ENCODE measurements around the gene FCGBP.
"Not testable (repeated sequence)": the region's sequence is repeated elsewhere in the genome, so short reads cannot be mapped to it uniquely, and the experiment has no call there.

Gene FCGBP

GRCh38 chr19:39924952-39925351 lies 9.5 kb downstream of the FCGBP start:
- no peak for DNase-seq (ENCODE audit: low read depth)
- H3K4me3 ChIP-seq (ENCODE audit: low read depth, low read length): no peak overlapping the region

DNA sequence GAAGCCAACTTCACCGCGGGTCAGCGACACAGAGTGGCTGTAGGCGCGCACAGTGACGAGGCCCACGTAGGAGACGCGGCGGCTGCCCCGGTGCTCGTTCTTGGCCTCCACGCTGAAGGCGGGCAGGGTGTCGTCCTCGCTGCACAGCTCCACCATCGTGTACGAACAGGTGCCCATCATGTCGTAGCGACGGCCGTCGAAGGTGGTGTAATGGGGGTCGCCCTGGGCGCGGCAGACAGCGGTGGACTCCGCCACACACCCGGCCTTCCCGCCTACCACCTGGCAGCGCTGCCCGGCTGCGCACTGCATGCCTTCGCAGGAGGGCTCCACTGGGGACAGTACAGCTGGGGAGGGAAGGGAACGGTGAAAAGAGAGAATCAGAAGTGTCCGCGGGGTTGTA lies 10.0 kb downstream of the FCGBP start:
- no peak for DNase-seq (ENCODE audit: low read depth)
- H3K4me3 ChIP-seq (ENCODE audit: low read depth, low read length): no peak overlapping the region

DNA sequence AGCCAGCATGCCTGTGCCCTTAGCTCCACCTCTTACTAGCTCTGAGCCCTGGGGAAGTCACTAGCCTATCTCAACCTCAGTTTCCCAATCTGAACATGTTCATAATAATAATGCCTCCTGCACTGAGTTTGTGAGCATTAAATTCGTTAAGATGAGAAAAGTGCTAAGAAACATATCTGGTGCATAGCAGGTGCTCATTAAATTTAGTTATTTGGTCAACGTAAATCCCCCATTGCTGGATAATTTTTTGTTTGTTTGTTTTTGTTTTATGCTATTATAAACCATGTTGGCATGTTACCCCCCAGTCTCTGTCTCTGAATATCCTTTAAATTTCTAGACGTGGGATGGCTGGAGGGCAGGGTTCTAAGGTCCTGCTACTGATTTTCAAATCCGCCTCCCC lies 10.6 kb downstream of the FCGBP start:
- DNase-seq (ENCODE audit: low read depth): no peak
- no peak overlapping the region for H3K4me3 ChIP-seq (ENCODE audit: low read depth, low read length)

- no peak overlapping the region for H3K4me3 ChIP-seq (ENCODE audit: low read depth, low read length)
- DNase-seq (ENCODE audit: low read depth): no peak
Measured at GRCh38 chr19:39919976-39920375, 14.5 kb downstream of the FCGBP start.

- H3K4me3 ChIP-seq (ENCODE audit: low read depth, low read length): no peak overlapping the region
- DNase-seq (ENCODE audit: low read depth): no peak
Measured at GRCh38 chr19:39918183-39918651, 16.2 kb downstream of the FCGBP start.

GRCh38 chr19:39917561-39918182 lies 16.8 kb downstream of the FCGBP start:
- DNase-seq (ENCODE audit: low read depth): no peak
- no peak overlapping the region for H3K4me3 ChIP-seq (ENCODE audit: low read depth, low read length)

GRCh38 chr19:39916851-39917396 lies 17.5 kb downstream of the FCGBP start:
- H3K4me3 ChIP-seq (ENCODE audit: low read depth, low read length): no peak overlapping the region
- no peak for DNase-seq (ENCODE audit: low read depth)

DNA sequence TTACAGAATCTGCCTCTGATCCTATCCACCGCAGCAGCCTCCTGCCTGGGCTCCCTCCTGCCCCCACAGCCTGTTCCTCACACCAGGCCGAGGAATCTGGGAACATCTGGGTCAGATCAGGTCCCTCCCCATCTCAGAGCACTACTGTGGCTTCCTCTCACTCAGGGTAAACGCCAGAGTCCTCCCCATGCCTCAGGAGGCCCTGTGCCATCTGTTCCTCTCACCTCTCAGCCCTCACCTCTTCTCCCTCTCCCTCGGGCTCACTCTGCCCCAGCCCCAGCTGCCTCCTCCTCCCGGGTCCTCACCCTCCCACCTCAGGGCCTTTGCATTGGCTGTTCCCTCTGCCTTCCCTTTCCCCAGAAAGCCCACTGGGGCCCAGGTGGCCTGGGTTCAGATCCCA lies 18.2 kb downstream of the FCGBP start:
- DNase-seq (ENCODE audit: low read depth): no peak
- no peak overlapping the region for H3K4me3 ChIP-seq (ENCODE audit: low read depth, low read length)

DNA sequence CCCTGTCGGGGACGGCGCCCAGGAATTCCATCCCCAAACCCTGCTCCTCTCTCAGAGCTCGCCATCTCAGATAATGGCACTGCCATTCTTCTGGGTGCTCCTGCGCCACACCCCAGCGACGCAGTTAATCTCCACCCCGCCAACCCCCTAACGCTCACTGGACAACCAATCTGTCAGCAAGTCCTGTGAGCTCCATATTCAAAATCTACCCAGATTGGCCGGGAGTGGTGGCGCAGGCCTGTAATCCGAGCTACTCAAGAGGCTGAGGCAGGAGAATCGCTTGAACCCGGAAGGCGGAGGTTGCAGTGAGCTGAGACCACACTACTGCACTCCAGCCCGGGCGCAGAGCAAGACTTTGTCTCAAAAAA lies 18.6 kb downstream of the FCGBP start:
- H3K4me3 ChIP-seq (ENCODE audit: low read depth, low read length): no peak overlapping the region

DNA sequence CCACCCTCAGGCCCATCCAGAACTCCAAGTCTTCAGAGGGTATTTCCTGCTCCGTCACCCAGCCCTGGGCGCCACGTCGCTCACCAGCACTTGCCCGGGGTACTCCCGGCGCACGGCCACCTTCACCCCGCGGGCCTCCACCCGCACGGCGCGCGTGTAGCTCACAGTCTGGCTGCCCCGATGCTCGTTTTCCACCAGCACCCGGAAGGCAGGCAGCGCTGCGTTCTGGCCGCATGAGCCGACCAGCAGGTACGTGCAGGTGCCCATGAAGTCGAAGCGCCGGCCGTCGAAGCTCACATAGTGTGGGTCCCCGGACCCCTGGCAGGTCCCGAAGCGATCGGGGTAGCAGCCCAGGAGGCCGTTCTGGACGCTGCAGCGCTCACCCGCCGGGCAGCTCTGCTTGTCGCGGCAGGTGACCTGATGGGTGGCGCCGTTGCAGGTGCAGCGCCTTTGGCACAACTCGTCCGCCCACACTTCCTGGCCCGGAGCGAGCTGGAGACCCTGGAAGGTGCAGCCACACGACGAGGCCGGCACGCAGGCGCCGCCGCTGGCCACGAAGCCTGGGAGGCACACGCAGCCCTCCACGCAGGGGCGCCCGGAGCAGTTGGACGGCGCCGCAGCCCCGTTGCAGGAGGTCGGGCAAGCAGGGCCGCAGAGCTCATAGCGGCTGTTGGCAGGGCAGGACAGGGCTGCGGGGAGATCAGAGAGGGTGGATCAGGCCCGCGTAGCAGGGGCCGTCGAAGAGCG lies 19.2 kb downstream of the FCGBP start:
- no peak for DNase-seq (ENCODE audit: low read depth)
- H3K4me3 ChIP-seq (ENCODE audit: low read depth, low read length): no peak overlapping the region

More for the DNA sequence above, 18.6 kb downstream of the FCGBP start:
- DNase-seq (ENCODE audit: low read depth): no peak

DNA sequence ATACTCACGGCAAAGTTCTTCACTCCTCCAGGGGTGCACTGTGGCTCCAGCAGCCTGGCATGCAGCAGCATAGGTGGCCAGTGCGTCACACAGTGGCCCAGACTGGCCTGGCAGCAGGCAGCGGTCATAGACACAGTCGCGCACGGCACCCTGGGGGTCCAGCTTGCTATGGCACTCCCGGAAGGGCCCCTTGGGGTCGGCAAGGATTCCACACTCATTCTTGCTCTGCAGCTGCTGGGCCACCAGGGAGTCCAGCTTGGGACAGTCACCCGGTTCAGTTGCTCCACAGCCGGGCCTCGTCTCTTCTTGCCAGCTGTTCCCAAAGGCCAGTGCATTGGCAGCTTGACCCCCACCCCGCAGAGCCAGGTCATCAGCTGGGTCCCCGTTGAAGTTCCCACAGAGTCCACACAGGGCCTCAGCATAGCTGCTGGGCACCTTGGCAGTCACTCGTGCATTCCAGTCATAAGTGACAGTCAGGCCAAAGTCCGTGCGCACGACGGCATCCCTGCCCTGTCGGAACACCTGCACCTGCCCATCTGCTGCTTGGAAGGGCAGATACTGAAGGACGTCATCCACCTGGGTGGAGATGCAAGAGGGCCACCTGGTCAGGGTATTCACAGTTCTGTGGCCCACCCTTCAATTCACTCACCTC lies 20.6 kb downstream of the FCGBP start:
- no peak for DNase-seq (ENCODE audit: low read depth)
- no peak overlapping the region for H3K4me3 ChIP-seq (ENCODE audit: low read depth, low read length)

DNA sequence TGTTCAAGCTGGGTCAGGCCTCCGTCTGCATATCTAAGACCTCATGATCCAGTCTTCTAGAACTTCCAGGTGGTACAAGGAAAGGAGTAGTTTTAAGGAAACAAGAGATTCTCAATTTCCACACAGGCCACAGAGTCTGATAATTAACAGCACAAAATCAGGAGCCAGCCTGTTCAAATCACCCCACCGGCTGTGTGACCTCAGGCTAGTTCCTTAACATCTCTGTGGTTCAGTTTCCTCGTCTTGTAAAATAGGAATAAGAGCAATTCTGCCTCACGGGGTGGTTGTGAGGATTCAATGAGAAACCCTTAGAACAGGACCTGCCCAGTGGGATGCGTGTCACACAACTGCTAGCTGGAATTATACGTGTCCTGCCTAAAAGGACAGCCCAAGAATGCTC lies 25.6 kb downstream of the FCGBP start:
- no peak overlapping the region for H3K4me3 ChIP-seq (ENCODE audit: low read depth, low read length)
- DNase-seq (ENCODE audit: low read depth): no peak

DNA sequence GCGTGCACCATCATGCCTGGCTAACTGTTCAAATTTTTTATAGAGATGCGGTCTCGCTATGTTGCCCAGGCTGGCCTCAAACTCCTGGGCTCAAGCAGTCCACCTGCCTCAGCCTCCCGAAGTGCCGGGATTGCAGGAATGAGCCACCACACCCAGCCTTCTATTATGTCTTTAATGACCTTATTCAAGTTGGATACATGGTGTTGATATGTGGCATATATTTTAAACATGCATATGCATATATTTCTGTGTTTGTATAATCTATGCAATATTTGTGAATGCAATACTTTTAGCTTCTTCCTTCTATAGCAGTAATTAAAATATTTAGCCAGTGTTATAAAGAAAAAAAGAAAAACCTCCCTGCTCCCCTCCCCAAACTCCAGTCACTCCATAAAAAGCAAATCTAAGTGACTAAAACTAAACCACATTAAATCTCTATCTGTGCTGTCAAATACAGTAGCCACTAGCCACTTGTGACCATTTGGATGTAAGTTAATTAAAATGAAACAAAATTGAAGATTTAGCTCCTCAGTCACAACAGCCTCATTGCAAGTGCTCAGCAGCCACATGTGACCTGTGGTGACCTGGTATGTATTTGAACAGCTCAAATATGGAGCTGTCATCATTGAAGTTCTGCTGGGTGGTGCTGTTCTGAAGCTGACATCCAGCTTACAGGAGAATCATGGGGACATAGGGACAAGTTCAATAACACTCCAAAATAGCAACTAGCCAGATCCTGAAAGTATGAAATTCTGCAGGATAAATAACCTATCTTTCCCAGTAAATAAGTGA lies 27.4 kb downstream of the FCGBP start:
- DNase-seq (ENCODE audit: low read depth): no peak
- H3K4me3 ChIP-seq (ENCODE audit: low read depth, low read length): no peak overlapping the region

DNA sequence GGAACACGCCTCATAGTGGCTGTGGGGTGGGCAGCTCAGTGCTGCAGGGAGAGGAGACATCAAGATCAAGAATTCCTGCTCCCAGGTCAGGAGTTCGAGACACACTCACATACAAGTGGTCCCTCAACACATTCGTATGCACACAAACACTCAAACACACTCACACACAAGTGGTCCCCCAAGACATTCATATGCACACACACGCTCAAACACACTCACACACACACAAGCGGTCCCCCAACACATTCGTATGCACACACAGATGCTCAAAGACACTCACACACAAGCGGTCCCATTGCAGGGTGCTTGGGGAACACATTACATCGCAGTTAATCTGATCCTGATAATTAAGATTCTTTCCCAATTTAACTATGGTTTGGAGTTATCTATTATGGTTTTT lies 28.2 kb downstream of the FCGBP start:
- H3K4me3 ChIP-seq (ENCODE audit: low read depth, low read length): no peak overlapping the region
- DNase-seq (ENCODE audit: low read depth): no peak

GRCh38 chr19:39903486-39904091 lies 30.8 kb downstream of the FCGBP start:
- H3K4me3 ChIP-seq (ENCODE audit: low read depth, low read length); DNase-seq (ENCODE audit: low read depth): not testable (repeated sequence)

DNA sequence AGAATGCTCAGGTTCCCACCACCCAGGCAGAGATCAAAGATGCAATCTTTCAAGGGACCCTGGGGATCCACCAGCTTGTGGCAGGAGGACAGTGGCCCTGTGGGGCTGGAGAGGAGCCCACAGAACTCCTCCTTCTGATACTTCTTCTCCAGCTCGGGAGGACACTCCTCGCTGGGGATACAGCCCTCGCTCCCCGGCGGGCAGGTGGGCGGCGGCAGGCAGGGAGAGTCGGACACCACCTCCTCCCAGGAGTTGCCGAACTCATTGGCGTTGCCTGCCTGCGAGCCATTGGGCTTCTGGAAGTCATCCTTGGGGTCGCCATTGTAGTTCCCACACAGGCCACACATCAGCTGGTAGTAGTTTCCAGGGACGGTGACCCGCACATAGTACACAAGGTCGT lies 32.1 kb downstream of the FCGBP start:
- DNase-seq (ENCODE audit: low read depth): not testable (repeated sequence)

GRCh38 chr19:39901681-39902080 lies 32.8 kb downstream of the FCGBP start:
- not testable (repeated sequence) for H3K4me3 ChIP-seq (ENCODE audit: low read depth, low read length); DNase-seq (ENCODE audit: low read depth)

More for the DNA sequence above, 32.1 kb downstream of the FCGBP start:
- not testable (repeated sequence) for H3K4me3 ChIP-seq (ENCODE audit: low read depth, low read length)

GRCh38 chr19:39898858-39899257 lies 35.6 kb downstream of the FCGBP start:
- not testable (repeated sequence) for H3K4me3 ChIP-seq (ENCODE audit: low read depth, low read length)

More at GRCh38 chr19:39898858-39899257, 35.6 kb downstream of the FCGBP start:
- DNase-seq (ENCODE audit: low read depth): not testable (repeated sequence)
